T-helper 1 cell treated with Interleukin-12 subunit alpha and Interleukin-12 subunit beta and Interleukin-4 antibody, amounts not matched to agents 30 μg/mL and 1 μg/mL, for 36 hours (primary cell): ENCODE data around the gene CPA4.
A peak's percentile ranks its signal among the peaks of the same experiment; 100 is the strongest.

Experiments
- H3K27ac Mint-ChIP-seq: one replicate; pipeline ENCODE4 v1.8.0; 2021; ENCODE audit warnings: mild to moderate bottlenecking, mixed read lengths
- H3K27me3 Mint-ChIP-seq: one replicate; pipeline ENCODE4 v1.8.0; 2021; ENCODE audit warnings: low read depth, mixed read lengths
- H3K36me3 Mint-ChIP-seq: one replicate; pipeline ENCODE4 v1.8.0; 2021; ENCODE audit warnings: low read depth, mixed read lengths
- H3K4me1 Mint-ChIP-seq: one replicate; pipeline ENCODE4 v1.8.0; 2021; ENCODE audit warnings: low read depth, mixed read lengths
- H3K4me3 Mint-ChIP-seq: one replicate; pipeline ENCODE4 v1.8.0; 2021; ENCODE audit warnings: mild to moderate bottlenecking, moderate library complexity, mixed read lengths
- H3K9me3 Mint-ChIP-seq: one replicate; pipeline ENCODE4 v1.8.0; 2021; ENCODE audit warnings: mixed read lengths

The CPA4 gene

GRCh38 chr7:130337410-130337971 is 44.5 kb downstream of the CPA4 start:
- H3K4me1 Mint-ChIP-seq, result no peaks in the 10 kb centered on the region
- peaks cover 4% of the 10 kb centered on the region for H3K9me3 Mint-ChIP-seq
- H3K4me3 Mint-ChIP-seq, result no peak overlapping the region
- H3K27ac Mint-ChIP-seq, result no peak overlapping the region
- H3K27me3 Mint-ChIP-seq, result no peaks in the 10 kb centered on the region
- no peaks in the 10 kb centered on the region for H3K36me3 Mint-ChIP-seq

- H3K36me3 Mint-ChIP-seq, result no peaks in the 10 kb centered on the region
- no peaks in the 10 kb centered on the region for H3K27me3 Mint-ChIP-seq
- H3K27ac Mint-ChIP-seq, result no peak overlapping the region
- no peaks in the 10 kb centered on the region for H3K4me1 Mint-ChIP-seq
- H3K4me3 Mint-ChIP-seq, result no peak overlapping the region
- H3K9me3 Mint-ChIP-seq, result peaks cover 4% of the 10 kb centered on the region
Measured at GRCh38 chr7:130338233-130338632, 45.3 kb downstream of the CPA4 start.

- Mint-ChIP-seq H3K27me3 (no peaks in the 10 kb centered on the region), H3K36me3 (no peaks in the 10 kb centered on the region), H3K4me1 (no peaks in the 10 kb centered on the region)
Measured at GRCh38 chr7:130341882-130342281, 48.9 kb downstream of the CPA4 start.

DNA sequence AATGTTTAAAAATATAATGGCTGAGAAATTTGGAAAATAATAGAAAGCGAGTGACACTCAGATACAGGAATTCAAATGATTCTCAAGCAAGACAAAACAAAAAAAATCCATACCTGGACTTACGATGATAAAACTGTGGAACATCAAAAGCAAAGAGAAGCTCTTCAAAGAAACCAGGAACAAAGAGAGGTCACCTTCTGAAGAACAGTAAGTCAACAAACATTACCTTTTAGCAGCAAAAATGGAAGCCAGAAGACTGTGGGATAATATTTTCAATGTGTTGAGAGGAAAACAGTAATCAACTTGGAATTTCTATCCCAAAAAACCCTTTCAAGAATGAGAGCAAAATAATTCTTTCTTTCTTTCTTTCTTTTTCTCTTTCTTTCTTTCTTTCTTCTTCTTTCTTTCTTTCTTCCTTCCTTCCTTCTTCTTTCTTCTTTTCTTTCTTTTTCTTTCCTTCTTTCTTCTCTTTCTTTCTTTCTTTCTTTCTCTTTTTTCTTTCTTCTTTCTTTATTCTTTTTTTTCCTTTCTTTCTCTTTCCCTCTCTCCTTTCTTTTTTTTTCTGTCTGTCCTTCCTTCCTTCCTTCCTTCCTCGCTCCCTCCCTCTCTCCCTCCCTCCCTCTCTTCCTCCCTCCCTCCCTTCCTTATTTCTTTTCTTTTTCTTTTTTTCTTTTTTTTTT is 49.9 kb downstream of the CPA4 start:
- Mint-ChIP-seq H3K4me1 (no peaks in the 10 kb centered on the region), H3K4me3 (no peak overlapping the region), H3K27ac (no peak overlapping the region), H3K9me3 (peaks cover 4% of the 10 kb centered on the region), H3K36me3 (no peaks in the 10 kb centered on the region), H3K27me3 (no peaks in the 10 kb centered on the region)

More at GRCh38 chr7:130341882-130342281, 48.9 kb downstream of the CPA4 start:
- Mint-ChIP-seq H3K4me3 (no peak overlapping the region), H3K27ac (no peak overlapping the region), H3K9me3 (peaks cover 4% of the 10 kb centered on the region)

GRCh38 chr7:130344271-130344866 is 51.4 kb downstream of the CPA4 start, which contains the start of gene CPA5:
TSS of gene CPA5 (plus strand) at chr7:130344816. CDS start at chr7:130346486, 1,670 bp downstream.
- Mint-ChIP-seq H3K9me3 (peaks cover 4% of the 10 kb centered on the region), H3K27me3 (no peaks in the 10 kb centered on the region), H3K36me3 (no peaks in the 10 kb centered on the region), H3K27ac (no peak within 1 kb of the TSS), H3K4me1 (no peaks in the 10 kb centered on the region), H3K4me3 (no peak within 1 kb of the TSS)

- no peaks in the 10 kb centered on the region for H3K27me3 Mint-ChIP-seq
- no peak overlapping the region for H3K27ac Mint-ChIP-seq
- H3K9me3 Mint-ChIP-seq, result peaks cover 4% of the 10 kb centered on the region
- H3K4me3 Mint-ChIP-seq, result no peak overlapping the region
- H3K36me3 Mint-ChIP-seq, result no peaks in the 10 kb centered on the region
- H3K4me1 Mint-ChIP-seq, result peaks cover 2% of the 10 kb centered on the region
Measured at GRCh38 chr7:130345136-130345535, 52.2 kb downstream of the CPA4 start.

GRCh38 chr7:130345725-130346124 is 52.8 kb downstream of the CPA4 start:
- H3K4me3 Mint-ChIP-seq, result no peak overlapping the region
- H3K27me3 Mint-ChIP-seq, result no peaks in the 10 kb centered on the region
- no peaks in the 10 kb centered on the region for H3K36me3 Mint-ChIP-seq
- no peak overlapping the region for H3K27ac Mint-ChIP-seq
- H3K4me1 Mint-ChIP-seq, result peaks cover 4% of the 10 kb centered on the region
- peaks cover 4% of the 10 kb centered on the region for H3K9me3 Mint-ChIP-seq

DNA sequence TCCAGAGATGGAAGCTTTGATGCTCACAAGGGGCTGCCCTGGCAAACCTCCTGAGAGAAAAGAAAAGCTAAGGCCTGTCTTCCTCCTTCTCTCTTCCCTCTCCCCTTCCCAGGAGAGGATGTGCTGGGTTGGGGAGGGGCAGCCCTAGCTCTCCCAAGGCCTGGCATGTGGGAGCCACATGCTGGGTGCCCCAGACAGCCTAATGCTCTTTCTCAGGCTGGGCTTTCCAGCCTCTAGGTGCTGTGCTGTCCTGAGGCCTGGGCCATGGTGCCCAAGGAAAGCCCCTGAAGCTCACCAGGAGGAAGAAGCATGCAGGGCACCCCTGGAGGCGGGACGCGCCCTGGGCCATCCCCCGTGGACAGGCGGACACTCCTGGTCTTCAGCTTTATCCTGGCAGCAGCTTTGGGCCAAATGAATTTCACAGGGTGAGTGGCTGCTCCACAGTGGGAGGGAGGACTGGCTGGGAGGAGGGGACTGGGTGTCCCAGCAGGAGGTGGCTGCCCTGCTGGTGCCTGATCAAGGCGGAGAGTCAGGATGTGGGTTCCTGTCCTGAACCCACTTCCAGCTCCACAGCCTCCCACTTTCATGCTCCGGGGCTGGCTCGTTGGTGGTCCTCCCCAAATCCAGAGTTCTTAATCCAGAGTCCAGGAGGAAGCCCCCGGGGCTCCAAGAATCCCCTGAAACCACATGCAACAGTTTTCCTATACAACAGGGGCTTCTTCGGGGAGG is 53.4 kb downstream of the CPA4 start:
- peaks cover 7% of the 10 kb centered on the region for H3K4me1 Mint-ChIP-seq
- peaks cover 4% of the 10 kb centered on the region for H3K9me3 Mint-ChIP-seq
- H3K36me3 Mint-ChIP-seq, result no peaks in the 10 kb centered on the region
- H3K27ac Mint-ChIP-seq, result no peak overlapping the region
- H3K4me3 Mint-ChIP-seq, result no peak overlapping the region
- H3K27me3 Mint-ChIP-seq, result no peaks in the 10 kb centered on the region

DNA sequence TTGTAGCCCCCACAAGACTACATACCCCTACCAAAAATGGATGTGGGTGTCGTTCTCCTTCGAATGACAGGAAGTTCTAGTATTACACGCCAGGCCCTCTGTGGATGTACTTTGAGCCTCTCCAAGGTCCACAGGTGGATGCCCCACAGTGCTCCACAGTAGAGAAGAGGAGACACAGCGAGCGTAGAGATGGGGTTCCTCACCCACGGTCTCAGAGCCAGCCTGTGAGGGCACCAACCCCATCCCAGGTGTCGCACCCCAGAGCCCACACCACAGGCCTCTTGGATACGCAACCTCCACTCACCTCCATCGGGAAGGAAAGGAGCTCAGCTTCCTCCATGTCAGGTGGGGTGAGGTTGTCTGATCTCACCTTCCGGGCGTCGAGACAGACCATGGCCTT is 54.0 kb downstream of the CPA4 start:
- H3K36me3 Mint-ChIP-seq, result no peaks in the 10 kb centered on the region
- H3K9me3 Mint-ChIP-seq, result no peaks in the 10 kb centered on the region
- no peaks in the 10 kb centered on the region for H3K27me3 Mint-ChIP-seq
- H3K4me1 Mint-ChIP-seq, result peaks cover 9% of the 10 kb centered on the region
- H3K27ac Mint-ChIP-seq, result no peak overlapping the region
- H3K4me3 Mint-ChIP-seq, result no peak overlapping the region

DNA sequence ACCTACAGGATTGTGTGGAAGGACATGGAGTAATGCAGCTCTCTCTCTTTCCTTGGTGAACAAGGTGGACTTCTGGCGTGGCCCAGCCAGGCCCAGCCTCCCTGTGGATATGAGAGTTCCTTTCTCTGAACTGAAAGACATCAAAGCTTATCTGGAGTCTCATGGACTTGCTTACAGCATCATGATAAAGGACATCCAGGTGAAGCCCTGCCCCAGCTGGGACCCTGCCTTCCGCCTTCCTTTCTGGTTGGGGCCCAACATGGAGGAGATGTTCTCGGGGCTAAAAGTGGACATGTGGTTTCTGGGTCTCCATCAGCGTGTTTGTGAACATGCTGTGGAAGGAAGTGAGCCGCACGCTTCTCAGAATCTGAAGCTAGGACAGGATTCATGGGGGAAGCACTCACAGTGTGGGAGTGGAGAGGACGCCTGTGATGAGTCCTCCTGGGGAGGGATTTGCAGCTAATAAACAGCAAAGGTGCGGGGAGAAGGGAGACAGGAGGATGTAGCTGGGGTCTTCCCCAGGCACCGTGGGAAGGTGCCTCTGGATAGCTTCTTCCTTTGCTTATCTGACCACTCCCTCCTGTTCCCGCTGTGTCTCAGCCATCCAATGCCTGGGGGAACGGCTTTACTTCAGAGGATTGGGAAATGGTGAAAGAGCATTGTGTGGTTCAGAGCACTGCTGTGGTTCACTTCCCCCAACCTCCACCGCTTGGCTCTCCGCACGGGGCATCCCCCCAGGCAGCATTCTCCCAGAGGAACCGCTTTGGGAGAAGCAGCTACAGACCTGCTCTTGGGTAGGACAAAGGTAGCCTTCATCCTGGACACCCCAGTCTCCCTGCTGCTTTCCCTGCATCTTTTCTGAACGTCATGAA is 57.2 kb downstream of the CPA4 start:
- Mint-ChIP-seq H3K9me3 (no peaks in the 10 kb centered on the region), H3K4me1 (peaks cover 9% of the 10 kb centered on the region), H3K27ac (peak overlapping the region; percentile 17), H3K36me3 (no peaks in the 10 kb centered on the region), H3K4me3 (no peak overlapping the region), H3K27me3 (no peaks in the 10 kb centered on the region)

GRCh38 chr7:130350945-130351790 is 58.2 kb downstream of the CPA4 start:
- peaks cover 9% of the 10 kb centered on the region for H3K4me1 Mint-ChIP-seq
- no peak overlapping the region for H3K27ac Mint-ChIP-seq
- H3K9me3 Mint-ChIP-seq, result no peaks in the 10 kb centered on the region
- H3K4me3 Mint-ChIP-seq, result no peak overlapping the region
- no peaks in the 10 kb centered on the region for H3K27me3 Mint-ChIP-seq
- no peaks in the 10 kb centered on the region for H3K36me3 Mint-ChIP-seq

DNA sequence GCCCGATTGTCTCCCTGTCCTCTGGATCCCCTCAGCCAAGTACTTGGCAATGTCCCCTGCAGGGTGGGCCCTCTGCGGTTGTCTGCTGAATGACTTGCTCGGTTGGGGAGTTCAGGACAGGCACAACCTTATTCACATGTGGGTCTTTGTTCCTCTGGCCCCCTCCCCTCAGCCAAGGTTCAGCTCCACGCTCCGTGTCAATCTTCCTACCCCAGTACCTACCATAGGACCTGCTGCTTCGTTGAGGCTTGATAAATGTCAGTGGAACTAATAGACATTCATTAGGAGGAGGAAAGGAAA is 58.8 kb downstream of the CPA4 start:
- H3K27me3 Mint-ChIP-seq, result no peaks in the 10 kb centered on the region
- no peak overlapping the region for H3K27ac Mint-ChIP-seq
- no peaks in the 10 kb centered on the region for H3K9me3 Mint-ChIP-seq
- H3K36me3 Mint-ChIP-seq, result no peaks in the 10 kb centered on the region
- no peak overlapping the region for H3K4me3 Mint-ChIP-seq
- H3K4me1 Mint-ChIP-seq, result peaks cover 9% of the 10 kb centered on the region

DNA sequence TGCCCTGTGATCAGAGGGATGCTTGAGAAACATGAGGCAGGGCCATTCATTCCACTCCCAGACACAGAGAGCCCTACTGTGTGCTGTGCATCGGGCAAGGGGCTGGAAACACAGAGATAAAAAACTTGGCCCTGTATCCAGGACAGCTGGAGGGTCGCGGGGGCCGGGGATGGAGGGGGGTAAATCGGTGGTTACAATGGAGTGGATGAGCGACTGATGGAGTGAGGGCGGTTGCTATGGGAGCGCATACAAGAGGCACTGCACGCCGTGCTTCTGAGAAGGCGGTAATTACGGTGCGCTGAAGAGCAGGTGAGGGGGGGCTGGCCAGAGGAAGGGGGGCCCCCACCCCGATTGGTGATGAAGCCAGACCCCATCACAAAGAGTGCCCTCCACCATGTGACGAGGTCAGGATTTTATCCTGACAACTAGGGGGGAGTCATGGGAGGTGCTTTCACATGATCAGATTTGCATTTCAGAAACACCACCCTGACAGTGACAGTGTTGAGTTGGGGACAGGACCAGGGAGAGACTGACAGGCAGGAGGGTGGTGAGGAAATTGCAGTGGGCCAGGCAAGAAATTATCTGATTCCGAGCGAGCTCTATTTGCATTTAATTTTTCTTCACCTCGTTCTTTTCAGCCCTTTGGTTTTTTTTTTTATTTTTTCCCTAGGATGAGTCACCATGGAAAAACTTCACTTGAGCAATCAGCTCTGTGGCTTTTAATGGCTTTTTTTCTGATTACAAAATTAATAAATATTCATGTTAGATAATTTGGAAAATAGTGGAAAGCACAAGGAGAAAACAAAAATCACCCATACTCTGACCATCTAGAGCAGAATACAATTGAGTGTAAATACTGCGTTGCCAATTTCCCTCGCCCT is 59.5 kb downstream of the CPA4 start:
- H3K9me3 Mint-ChIP-seq, result no peaks in the 10 kb centered on the region
- no peak overlapping the region for H3K27ac Mint-ChIP-seq
- no peak overlapping the region for H3K4me3 Mint-ChIP-seq
- no peaks in the 10 kb centered on the region for H3K27me3 Mint-ChIP-seq
- no peaks in the 10 kb centered on the region for H3K36me3 Mint-ChIP-seq
- H3K4me1 Mint-ChIP-seq, result peaks cover 9% of the 10 kb centered on the region
